ENCODE results near the gene BASP1.

GRCh38 chr5:17258431-17258830 lies 41.0 kb downstream of the BASP1 start:
- TF ChIP-seq, protein P1, sequence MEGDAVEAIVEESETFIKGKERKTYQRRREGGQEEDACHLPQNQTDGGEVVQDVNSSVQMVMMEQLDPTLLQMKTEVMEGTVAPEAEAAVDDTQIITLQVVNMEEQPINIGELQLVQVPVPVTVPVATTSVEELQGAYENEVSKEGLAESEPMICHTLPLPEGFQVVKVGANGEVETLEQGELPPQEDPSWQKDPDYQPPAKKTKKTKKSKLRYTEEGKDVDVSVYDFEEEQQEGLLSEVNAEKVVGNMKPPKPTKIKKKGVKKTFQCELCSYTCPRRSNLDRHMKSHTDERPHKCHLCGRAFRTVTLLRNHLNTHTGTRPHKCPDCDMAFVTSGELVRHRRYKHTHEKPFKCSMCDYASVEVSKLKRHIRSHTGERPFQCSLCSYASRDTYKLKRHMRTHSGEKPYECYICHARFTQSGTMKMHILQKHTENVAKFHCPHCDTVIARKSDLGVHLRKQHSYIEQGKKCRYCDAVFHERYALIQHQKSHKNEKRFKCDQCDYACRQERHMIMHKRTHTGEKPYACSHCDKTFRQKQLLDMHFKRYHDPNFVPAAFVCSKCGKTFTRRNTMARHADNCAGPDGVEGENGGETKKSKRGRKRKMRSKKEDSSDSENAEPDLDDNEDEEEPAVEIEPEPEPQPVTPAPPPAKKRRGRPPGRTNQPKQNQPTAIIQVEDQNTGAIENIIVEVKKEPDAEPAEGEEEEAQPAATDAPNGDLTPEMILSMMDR (IDR thresholded peaks at IDR 0.05): no peak
- TF ChIP-seq EZH2 (IDR thresholded peaks at IDR 0.05; ENCODE audit: borderline replicate concordance, insufficient read depth, low read depth, low read length, poor library complexity, severe bottlenecking): no peak

Measured in B cell (primary cell).